HG02870 (cell line): ENCODE data around the gene MAGI1.
A peak's percentile ranks its signal among the peaks of the same experiment; 100 is the strongest.
"Not testable (repeated sequence)": the region's sequence is repeated elsewhere in the genome, so short reads cannot be mapped to it uniquely, and the experiment has no call there.

Source experiments
- ATAC-seq: cut with Tn5 transposase; IDR thresholded peaks from one replicate; pipeline ENCODE4 v1.9.1; 2021; ENCODE audit warnings: mild to moderate bottlenecking, moderate library complexity; ENCODE audit not compliant: unreplicated experiment

The MAGI1 gene

GRCh38 chr3:66041116-66041515 lies 2.4 kb upstream of the MAGI1 start:
- ATAC-seq = no peak

- ATAC-seq = no peak
These were observed 821 bp upstream of the MAGI1 start for GRCh38 chr3:66039590-66039887.

GRCh38 chr3:66038384-66038725 lies 363 bp downstream of the MAGI1 start:
- peak; percentile 25 for ATAC-seq

- ATAC-seq = no peak
These were observed 740 bp downstream of the MAGI1 start for GRCh38 chr3:66037986-66038369.

- ATAC-seq = no peak
These were observed 1.3 kb downstream of the MAGI1 start for GRCh38 chr3:66037330-66037985.

GRCh38 chr3:66036586-66037148 lies 2.1 kb downstream of the MAGI1 start:
- ATAC-seq = no peak

- no peak for ATAC-seq
These were observed 2.8 kb downstream of the MAGI1 start for GRCh38 chr3:66035763-66036477.

- no peak for ATAC-seq
These were observed 5.2 kb downstream of the MAGI1 start for GRCh38 chr3:66033241-66034138.

- ATAC-seq = no peak
These were observed 7.5 kb downstream of the MAGI1 start for GRCh38 chr3:66031102-66031698.

- ATAC-seq = no peak
These were observed 9.3 kb downstream of the MAGI1 start for GRCh38 chr3:66029443-66029842.

- no peak for ATAC-seq
These were observed 9.7 kb downstream of the MAGI1 start for GRCh38 chr3:66029014-66029413.

- ATAC-seq = no peak
These were observed 10.3 kb downstream of the MAGI1 start for GRCh38 chr3:66028457-66028856.

- not testable (repeated sequence) for ATAC-seq
These were observed 11.6 kb downstream of the MAGI1 start for GRCh38 chr3:66027099-66027498.

GRCh38 chr3:66023738-66024385 lies 14.9 kb downstream of the MAGI1 start:
- ATAC-seq = no peak

- no peak for ATAC-seq
These were observed 15.5 kb downstream of the MAGI1 start for GRCh38 chr3:66023229-66023628.

- no peak for ATAC-seq
These were observed 17.0 kb downstream of the MAGI1 start for GRCh38 chr3:66021731-66022131.

GRCh38 chr3:66019896-66020295 lies 18.8 kb downstream of the MAGI1 start:
- ATAC-seq = no peak

GRCh38 chr3:66018057-66019033 lies 20.4 kb downstream of the MAGI1 start:
- ATAC-seq = no peak

GRCh38 chr3:66017591-66017990 lies 21.1 kb downstream of the MAGI1 start:
- no peak for ATAC-seq

GRCh38 chr3:66017084-66017483 lies 21.6 kb downstream of the MAGI1 start:
- ATAC-seq = no peak
